Adrenal gland (tissue), 12 donors: ENCODE measurements around the gene MYH10. TPM values are rescaled to one million over a fixed set of nuclear protein-coding genes. Genes with fewer than 3 reads are reported as not detected.

Experiments used
- DNase-seq, 7 donors: peaks; one replicate each; pipeline ENCODE4 v3.0.0-alpha.2; 2019 to 2020
- H3K27ac ChIP-seq, 5 donors: fragments of 200-600 bp; sonication (generic) in 4 of 5; 1 replicate in 3 of 5; 2 replicates in 2 of 5; pipeline versions ENCODE4 v1.5.1 to v1.8.0; 2016 to 2020; ENCODE audit warnings: mild to moderate bottlenecking in 1 of 5
- H3K27me3 ChIP-seq: fragments of 200-600 bp; 2 replicates; pipeline ENCODE4 v1.8.0; 2021
- H3K36me3 ChIP-seq, 2 donors: fragments of 200-600 bp; replicated peaks in 1 of 2; 1 replicate in 1 of 2; 2 replicates in 1 of 2; pipeline versions ENCODE4 v1.5.1 to v1.8.0; 2018 to 2022
- H3K4me1 ChIP-seq, 2 donors: fragments of 200-600 bp; replicated peaks in 1 of 2; 1 replicate in 1 of 2; 2 replicates in 1 of 2; pipeline versions ENCODE4 v1.5.1 to v1.8.0; 2018 to 2021
- H3K4me3 ChIP-seq, 4 donors: fragments of 200-600 bp; sonication (generic) in 3 of 4; one replicate each; pipeline ENCODE4 v1.5.1; 2016 to 2018
- H3K9me3 ChIP-seq, 3 donors: fragments of 200-600 bp; sonication (generic) in 1 of 3; replicated peaks in 1 of 3; 1 replicate in 2 of 3; 2 replicates in 1 of 3; pipeline versions ENCODE4 v1.5.1 to v1.8.0; 2016 to 2021
- POLR2A ChIP-seq, 2 donors: fragments of 450-650 bp; IDR thresholded peaks; one replicate each; pipeline ENCODE4 v1.6.1; 2017; ENCODE audit warnings: antibody characterized with exemption in 2 of 2, mild to moderate bottlenecking in 2 of 2, moderate library complexity in 1 of 2
- WGBS, 4 donors: extraction: QIAGEN DNeasy Blood & Tissue Kit in 2 of 4; methylation state at CpG; one replicate each; pipeline versions ENCODE4 v1.1.5 to v1.1.7; 2013 to 2017; 5-methylcytosine and 5-hydroxymethylcytosine counted together
- intact Hi-C, 2 donors: fragments of 100-400 bp; cut with DNase I; formaldehyde crosslinking; loops; one replicate each; pipeline versions ENCODE4 v1.14.1 to v1.15.0; 2022 to 2023
- polyA plus RNA-seq, 3 donors: library from polyadenylated mRNA; stranded (reverse); fragments of 200-250 nt in 2 of 3; fragments of 350-450 nt in 1 of 3; fragmentation: Illumina TruSeq in 1 of 3; extraction: RNeasy Lipid Tissue Mini Kit (QIAGEN cat#74804) in 1 of 3; gene quantifications; one replicate each; pipeline ENCODE4 v1.2.3, GENCODE V29; 2013 to 2014
- total RNA-seq, 9 donors: library from RNA; depleted of rRNA in 4 of 9; stranded (reverse); fragments of >200 nt in 4 of 9; fragments of 120-200 nt in 1 of 9; fragmentation: NEBNext Ultra II Directional in 1 of 9; extraction: Animal tissue kit (Norgen Biotek cat#: 25700) in 1 of 9; gene quantifications; one replicate each; pipeline versions ENCODE4 v1.1.0 to v1.2.4, GENCODE V29; 2013 to 2023
- TF ChIP-seq, protein P1 (sequence below), 6 experiments: fragments of 450-650 bp in 4 of 6; fragments of 200-600 bp in 2 of 6; sonication (generic) in 1 of 6; IDR thresholded peaks; 1 replicate in 5 of 6; 2 replicates in 1 of 6; pipeline versions ENCODE4 v1.5.1 to v1.8.0; 2016 to 2021; ENCODE audit warnings: antibody characterized with exemption in 6 of 6, mild to moderate bottlenecking in 2 of 6, moderate library complexity in 1 of 6
- donor health status: healthy with polysubstance abuse.
- donor health status: Bipolar disorder and iron deficiency.
- donor health status: DM: yes; HTN: yes; CAD: no.
- donor health status: DM: no; HTN: no; CAD: no.
- donor health status: DM: no; HTN: no; CAD: no.
- donor health status: DM: yes; HTN: yes; CAD: no.

The MYH10 gene
- total and polyA plus RNA-seq, 12 donors, result 9.8 to 101 (median 41.0) TPM

DNA sequence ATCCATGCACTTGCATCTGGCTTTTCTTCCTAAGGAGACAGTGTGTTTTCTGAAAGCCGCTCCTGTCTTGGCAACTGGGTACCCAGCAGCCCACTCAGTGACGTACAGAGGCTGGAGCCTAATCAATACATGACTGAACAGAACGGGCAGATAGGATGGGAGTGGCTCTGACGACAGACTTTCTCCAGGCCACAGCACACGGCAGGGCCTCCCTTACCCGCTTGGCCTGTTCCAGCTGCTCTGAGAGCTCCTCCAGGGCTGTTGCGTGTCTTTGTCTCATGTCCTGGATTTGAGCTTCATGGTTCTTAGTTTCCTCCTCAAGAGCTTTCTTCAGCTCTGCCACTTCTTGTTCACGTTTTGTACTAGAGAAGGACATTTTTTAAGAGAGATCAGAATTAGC, 129.9 kb downstream of the MYH10 start:
- H3K36me3 ChIP-seq, result peaks cover 0 to 36% of the 10 kb centered on the region in 2 donors

DNA sequence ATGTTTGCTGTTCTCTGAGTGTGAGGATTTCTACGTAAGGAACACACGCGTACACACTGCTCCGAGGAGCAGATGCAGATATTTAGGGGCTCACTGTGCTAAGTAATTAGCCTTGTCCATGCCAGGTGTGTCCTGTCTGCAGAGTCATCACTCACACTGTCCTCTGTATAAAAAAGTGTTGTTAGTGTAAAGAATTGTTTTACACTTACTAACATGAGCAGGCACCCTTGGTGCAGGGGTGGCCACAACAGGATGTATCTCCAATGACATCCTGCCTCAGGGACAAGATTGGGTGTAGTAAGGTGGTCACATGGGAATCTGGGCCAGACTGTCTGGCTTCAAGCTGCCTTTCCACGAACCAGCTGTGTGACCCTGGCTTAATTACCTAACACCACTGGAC, 130.9 kb downstream of the MYH10 start:
- no peak for TF ChIP-seq POLR2A (IDR thresholded peaks at IDR 0.05)
- TF ChIP-seq, protein P1, sequence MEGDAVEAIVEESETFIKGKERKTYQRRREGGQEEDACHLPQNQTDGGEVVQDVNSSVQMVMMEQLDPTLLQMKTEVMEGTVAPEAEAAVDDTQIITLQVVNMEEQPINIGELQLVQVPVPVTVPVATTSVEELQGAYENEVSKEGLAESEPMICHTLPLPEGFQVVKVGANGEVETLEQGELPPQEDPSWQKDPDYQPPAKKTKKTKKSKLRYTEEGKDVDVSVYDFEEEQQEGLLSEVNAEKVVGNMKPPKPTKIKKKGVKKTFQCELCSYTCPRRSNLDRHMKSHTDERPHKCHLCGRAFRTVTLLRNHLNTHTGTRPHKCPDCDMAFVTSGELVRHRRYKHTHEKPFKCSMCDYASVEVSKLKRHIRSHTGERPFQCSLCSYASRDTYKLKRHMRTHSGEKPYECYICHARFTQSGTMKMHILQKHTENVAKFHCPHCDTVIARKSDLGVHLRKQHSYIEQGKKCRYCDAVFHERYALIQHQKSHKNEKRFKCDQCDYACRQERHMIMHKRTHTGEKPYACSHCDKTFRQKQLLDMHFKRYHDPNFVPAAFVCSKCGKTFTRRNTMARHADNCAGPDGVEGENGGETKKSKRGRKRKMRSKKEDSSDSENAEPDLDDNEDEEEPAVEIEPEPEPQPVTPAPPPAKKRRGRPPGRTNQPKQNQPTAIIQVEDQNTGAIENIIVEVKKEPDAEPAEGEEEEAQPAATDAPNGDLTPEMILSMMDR (IDR thresholded peaks at IDR 0.05), result no peak
- no peaks in the 10 kb centered on the region for H3K27me3 ChIP-seq
- intact Hi-C loops, result no loop called here
- peak in 1 of 7 donors; percentile 25 for DNase-seq
- no peak overlapping the region for H3K4me3 ChIP-seq
- peaks cover 0 to 7% of the 10 kb centered on the region in 2 donors for H3K4me1 ChIP-seq
- no peaks in the 10 kb centered on the region for H3K9me3 ChIP-seq
- 74 to 83% (median 77%) methylated on average over 5 of the region's 5 CpGs for WGBS, 4 donors
- H3K27ac ChIP-seq, result no peak overlapping the region
- H3K36me3 ChIP-seq, result peaks cover 0 to 43% of the 10 kb centered on the region in 2 donors

More for the DNA sequence above, 129.9 kb downstream of the MYH10 start:
- H3K4me1 ChIP-seq, result peaks cover 0 to 7% of the 10 kb centered on the region in 2 donors
- intact Hi-C loops, result no loop called here
- peak in 1 of 7 donors; percentile 4 for DNase-seq
- H3K4me3 ChIP-seq, result no peak overlapping the region
- no peaks in the 10 kb centered on the region for H3K9me3 ChIP-seq
- WGBS, 4 donors, result 91 to 95% (median 94%) methylated on average over 8 of the region's 8 CpGs
- no peaks in the 10 kb centered on the region for H3K27me3 ChIP-seq
- TF ChIP-seq, protein P1 (IDR thresholded peaks at IDR 0.05), result no peak
- TF ChIP-seq POLR2A (IDR thresholded peaks at IDR 0.05), result no peak
- H3K27ac ChIP-seq, result no peak overlapping the region

DNA sequence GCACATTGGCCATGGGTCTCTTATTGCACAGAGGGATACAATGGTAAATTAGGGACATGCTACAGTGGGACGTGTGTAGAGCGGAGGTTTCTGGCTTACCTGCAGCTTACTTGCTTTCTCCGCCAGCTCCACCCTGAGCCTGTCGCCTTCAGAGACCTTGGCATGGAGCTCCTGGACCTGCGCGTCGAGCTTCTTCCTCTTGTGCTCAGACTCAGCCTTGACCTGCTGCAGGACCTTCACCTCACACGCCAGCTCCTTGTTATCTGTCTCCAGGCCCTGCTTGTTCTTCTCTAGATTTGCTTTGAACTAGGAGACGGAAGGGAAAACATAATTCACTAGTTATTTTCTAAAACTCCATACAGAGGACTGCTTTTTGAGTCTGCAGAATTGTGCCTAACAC, 131.4 kb downstream of the MYH10 start:
- Histone ChIP-seq H3K4me1 (peaks cover 0 to 7% of the 10 kb centered on the region in 2 donors), H3K27me3 (no peaks in the 10 kb centered on the region), H3K9me3 (no peaks in the 10 kb centered on the region), H3K4me3 (no peak overlapping the region), H3K36me3 (peaks cover 0 to 45% of the 10 kb centered on the region in 2 donors), H3K27ac (no peak overlapping the region)
- TF ChIP-seq, protein P1 (IDR thresholded peaks at IDR 0.05), result no peak
- no peak for TF ChIP-seq POLR2A (IDR thresholded peaks at IDR 0.05)
- WGBS, 4 donors, result 56 to 76% (median 60%) methylated on average over 9 of the region's 9 CpGs
- DNase-seq, result peak in 4 of 7 donors; percentile 43 to 58 (median 49)
- intact Hi-C loops, result no loop called here

DNA sequence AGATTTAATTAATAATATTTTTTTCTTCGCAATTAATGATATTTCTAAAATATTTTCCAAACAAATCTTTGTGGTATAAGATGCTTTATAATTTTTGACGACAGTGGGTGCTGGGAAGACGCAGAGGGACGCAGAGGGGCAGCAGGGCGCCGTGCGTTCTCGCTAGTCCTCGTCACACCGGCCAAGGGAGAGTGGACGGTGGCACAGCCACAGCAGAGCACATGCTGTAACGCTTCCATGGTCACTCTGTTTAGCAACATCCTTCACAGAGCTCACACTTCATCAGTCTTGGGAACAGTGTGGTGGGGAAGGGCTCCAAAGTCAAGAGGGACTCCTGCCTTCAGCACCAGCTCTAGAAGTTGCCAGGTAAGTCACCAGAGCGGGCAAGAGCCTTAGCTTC, 134.4 kb downstream of the MYH10 start:
- Histone ChIP-seq H3K36me3 (peaks cover 0 to 68% of the 10 kb centered on the region in 2 donors), H3K4me3 (no peak overlapping the region), H3K4me1 (peaks cover 0 to 7% of the 10 kb centered on the region in 2 donors), H3K9me3 (no peaks in the 10 kb centered on the region), H3K27ac (no peak overlapping the region), H3K27me3 (no peaks in the 10 kb centered on the region)
- TF ChIP-seq, protein P1 (IDR thresholded peaks at IDR 0.05), result no peak
- no peak for TF ChIP-seq POLR2A (IDR thresholded peaks at IDR 0.05)
- intact Hi-C loops, result no loop called here
- DNase-seq, result peak in 1 of 7 donors; percentile 30
- WGBS, 4 donors, result 87 to 89% (median 89%) methylated on average over 12 to 13 of the region's 13 CpGs
